HG03159 (cell line): Measurements from ENCODE around the gene PCSK5.

ENCODE experiments used
- ATAC-seq: cut with Tn5 transposase; IDR thresholded peaks from one replicate; pipeline ENCODE4 v1.9.1; 2021; ENCODE audit warnings: mild to moderate bottlenecking, moderate library complexity; ENCODE audit not compliant: unreplicated experiment

PCSK5 gene

DNA sequence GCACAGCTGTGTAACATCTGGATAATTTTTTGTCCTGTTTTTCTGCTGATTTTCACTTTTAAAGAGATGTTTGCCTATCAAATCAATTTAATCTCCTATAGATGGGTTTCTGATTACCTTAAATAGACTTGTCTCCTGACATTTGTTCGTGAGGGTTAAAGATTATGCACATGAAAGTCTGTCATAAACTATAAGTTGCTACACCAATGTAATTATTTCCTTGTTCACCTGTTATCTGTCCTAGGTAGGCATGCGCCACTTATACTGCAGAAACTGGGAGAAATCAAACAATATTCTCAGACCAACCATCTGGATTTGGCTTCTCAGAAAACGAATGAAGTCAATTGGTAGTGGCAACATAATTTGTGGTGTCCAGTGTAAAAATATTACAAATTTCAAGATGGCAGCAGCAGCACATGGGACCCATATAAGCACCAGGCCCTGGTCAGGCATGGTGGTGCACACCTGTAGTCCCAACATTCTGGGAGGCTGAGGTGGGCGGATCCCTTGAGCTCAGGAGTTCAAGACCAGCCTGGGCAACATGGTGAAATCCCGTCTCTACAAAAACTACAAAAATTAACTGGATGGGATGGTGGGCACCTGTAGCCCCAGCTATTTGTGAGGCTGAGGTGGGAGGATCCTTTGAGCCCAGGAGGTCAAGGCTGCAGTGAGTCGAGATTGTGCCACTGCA, 483.5 kb downstream of the PCSK5 start:
- ATAC-seq = no peak

DNA sequence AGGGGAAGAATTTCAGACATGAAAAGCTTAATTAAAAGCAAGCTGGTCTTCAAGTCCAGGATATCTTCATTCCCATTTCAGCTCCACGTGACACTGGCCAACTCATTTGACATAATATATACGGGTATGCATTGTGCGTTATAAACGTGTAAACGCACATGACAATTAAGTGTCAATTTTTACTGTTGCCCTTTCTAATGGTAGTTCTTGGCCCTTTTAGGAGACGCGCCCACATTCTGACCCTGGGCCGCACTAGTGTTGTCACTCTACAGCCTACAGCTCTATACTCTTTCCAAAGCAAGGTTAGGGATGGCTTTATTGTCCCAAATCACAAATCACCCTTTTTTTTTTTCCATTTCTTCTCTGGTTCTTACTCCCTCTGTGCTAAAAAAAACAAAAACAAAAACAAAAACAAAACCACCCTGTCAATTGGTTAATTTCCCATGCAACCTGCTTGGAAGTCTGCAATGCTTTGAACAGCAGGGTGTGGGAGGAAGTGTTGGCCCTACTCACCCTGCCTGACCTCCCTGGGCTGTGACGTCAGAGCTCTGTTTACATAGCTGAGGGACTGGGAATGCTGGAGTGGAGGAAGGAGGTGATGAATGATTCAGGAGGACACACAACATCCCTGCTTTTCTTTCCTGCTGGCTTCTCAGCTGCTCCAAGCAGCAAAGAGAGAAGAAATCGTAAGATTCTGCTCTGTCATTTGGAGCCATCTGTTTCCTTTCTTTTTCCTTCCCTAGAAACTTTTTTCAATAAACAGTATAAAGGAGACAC, 484.5 kb downstream of the PCSK5 start:
- ATAC-seq = no peak

DNA sequence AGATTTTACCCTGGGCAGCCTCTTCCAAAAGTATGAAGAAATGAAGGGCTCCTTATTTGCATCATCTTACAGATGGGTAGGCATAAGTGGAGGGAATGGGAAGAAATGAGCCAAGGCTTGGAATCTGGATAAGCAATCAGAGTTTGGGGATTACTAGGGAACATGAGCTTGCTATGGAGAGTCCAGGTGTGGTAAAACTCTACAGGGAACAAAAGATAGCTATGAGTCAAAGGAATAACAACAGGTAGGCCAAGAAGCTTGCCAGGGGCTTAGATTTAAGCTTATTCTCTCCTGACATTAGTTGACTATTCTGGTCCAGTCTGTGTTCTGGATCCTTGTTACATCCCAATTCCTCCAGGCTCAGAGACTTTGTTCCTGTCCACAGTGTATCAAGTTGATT, 487.3 kb downstream of the PCSK5 start:
- ATAC-seq = no peak

DNA sequence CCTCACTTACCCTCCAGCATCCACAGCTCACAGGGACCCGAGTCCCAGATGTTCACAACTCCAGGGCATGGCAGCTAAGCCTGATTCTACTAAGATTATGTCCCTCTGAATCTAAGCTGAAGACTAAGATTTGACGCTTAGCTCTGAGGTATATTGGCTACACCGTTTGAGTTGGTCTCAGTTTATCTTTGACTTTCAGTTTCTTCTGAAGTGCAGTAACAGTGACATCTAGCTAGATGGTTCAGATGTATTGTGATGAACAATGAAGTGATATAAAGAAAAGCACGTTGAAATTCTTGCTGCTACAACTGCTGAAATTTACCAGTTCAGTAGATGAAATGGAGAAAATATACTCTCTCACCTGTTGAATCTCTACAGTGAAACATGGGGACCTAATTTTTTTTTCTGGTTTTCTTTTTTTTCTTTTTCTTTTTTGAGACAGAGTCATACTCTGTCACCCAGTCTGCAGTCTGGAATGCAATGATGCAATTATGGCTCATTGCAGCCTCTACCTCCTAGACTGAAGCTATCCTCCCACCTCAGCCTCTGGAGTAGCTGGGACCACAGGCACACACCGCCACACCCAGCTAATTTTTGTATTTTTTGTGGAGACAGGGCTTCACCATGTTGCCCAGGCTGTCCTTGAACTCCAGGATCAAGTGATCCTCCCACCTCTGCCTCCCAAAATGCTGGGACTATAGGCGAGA, 488.0 kb downstream of the PCSK5 start:
- ATAC-seq = no peak

DNA sequence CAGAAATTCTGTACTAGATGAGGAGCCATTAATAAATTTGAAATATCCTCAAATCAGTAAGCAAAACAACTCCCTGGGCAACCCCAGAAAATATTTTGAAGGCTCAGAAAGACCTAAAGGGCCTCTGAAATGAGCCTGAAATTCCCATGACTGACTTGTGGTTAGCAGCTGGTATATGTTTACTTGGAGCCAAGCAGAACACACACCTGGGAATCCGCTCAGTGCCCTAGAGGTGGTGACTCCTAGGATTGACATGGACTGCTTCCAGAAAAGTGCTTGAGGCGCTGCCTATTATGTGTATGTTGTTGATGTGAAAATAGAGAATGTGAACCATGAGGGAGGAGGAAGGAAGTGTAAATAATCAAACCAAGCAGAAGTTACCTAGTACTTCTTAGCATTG, 489.0 kb downstream of the PCSK5 start:
- ATAC-seq = no peak

GRCh38 chr9:76390656-76391055, 500.2 kb downstream of the PCSK5 start:
- ATAC-seq = no peak

GRCh38 chr9:76394195-76394959, 503.9 kb downstream of the PCSK5 start, which contains the start of gene RFK:
Gene RFK (minus strand): TSS chr9:76394426. CDS start chr9:76394171, 255 bp downstream.
- peak; percentile 77 for ATAC-seq

- peak; percentile 54 for ATAC-seq
Measured at GRCh38 chr9:76394960-76395252, 504.4 kb downstream of the PCSK5 start.

DNA sequence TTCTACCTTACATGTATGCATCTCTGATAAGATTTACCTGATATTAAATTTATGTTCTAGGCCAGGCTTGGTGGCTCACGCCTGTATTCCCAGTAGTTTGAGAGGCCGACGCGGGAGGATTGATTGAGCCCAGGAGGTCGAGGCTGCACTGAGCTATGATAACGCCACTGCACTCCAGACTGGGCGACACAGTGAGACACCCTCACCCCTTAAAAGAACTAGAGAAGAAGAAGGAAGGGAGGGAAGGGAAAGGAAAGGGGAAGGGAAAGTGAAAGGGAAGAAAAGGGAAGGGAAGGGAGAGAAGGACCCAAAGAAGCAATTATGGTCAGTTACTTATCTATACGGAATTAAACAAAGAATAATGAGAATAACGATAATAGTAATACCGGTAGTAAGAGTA, 504.9 kb downstream of the PCSK5 start:
- ATAC-seq = no peak

DNA sequence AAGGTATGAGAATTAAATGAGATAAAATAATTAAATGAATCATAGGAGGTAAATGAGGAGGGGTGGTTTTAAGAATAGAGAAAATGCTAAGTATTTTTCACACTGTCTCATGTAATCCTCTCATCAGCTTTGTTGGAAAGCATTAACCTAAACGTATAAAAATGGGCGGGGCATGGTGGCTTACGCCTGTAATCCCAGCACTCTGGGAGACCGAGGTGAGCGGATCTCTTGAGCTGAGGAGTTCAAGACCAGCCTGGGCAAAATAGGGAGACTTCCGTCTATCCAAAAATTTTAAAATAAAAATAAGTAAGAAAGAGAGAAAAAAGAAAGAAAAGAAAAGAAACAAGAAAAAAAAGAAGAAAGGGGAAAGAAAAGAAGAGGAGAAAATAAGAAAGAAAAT, 505.7 kb downstream of the PCSK5 start:
- no peak for ATAC-seq

- no peak for ATAC-seq
Measured at GRCh38 chr9:76396597-76396996, 506.1 kb downstream of the PCSK5 start.

DNA sequence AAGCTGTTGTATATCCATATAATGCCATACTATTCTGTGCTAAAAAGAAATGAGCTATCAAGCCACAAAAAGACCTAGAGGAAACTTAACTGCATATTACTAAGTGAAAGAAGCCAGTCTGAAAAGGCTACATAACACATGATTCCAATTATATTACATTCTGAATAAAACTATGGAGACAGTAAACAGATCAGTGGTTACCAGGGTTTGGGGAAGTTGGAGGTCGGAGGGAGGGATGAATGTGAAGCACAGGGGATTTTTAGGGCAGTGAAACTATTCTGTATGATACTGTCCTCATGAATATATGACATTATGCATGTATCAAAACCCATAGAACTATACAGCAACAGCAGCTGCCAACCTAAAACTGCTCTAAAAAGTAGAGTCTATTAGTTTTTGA, 509.4 kb downstream of the PCSK5 start:
- no peak for ATAC-seq

DNA sequence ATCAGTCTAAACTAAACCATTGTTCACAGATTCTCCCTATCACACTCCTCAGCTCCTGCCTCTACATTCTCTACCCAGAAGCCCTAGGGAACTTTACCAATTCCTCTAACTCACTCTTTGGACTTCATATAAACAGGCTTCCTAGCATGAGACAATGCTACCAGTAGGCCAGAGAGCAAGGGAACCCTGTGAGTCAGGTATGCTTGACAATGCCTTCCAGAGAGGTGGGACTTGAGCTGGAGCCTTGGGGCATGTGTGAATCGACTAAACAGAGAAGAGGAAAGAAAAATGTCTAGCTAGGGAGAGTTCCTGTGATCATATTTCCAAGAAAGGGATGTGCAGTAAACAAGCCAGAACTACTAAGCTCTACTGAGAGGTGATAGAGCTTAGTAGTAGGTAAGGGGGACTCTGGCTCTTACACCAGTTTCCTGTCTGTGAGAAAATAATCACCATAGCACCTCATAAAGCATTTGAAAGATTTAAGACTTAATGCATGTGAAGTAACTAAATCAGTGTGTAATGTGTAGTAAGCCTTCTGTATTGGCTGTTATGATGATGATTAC, 510.1 kb downstream of the PCSK5 start:
- ATAC-seq = no peak

- ATAC-seq = no peak
Measured at GRCh38 chr9:76401176-76401575, 510.7 kb downstream of the PCSK5 start.

DNA sequence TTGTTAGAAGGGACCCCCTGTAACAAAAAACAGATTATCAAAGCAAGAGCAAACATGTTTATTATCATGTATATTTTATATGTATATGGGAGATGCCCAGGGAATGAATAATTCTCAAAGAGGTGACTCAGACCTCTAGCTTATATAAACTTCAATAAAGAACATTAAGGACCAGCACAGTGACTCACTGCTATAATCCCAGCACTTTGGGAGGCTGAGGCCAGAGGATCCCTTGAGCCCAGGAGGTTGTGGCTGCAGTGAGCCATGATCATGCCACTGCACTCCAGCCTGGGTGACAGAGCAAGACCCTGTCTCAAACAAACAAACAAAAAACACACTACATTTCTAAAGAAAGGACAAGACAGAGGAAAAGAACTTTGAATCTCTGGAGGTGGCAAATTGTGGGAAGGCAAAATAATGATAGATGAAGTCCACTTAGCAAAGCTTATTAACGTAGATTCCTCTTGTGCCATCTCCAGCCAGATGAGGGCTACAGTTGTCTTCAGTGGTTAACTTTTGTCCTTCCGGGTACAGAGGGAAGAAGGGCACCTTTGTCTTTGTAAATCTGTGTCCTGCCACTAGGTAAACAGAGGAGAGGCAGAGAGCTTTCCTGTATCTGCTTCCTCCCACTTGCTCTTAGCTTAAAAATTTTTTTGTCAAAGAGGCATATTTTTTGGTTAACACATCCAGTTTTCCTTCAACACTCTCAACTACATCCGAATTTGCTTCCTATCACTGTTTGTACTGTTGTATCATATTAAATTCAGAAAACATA, 511.3 kb downstream of the PCSK5 start:
- no peak for ATAC-seq

DNA sequence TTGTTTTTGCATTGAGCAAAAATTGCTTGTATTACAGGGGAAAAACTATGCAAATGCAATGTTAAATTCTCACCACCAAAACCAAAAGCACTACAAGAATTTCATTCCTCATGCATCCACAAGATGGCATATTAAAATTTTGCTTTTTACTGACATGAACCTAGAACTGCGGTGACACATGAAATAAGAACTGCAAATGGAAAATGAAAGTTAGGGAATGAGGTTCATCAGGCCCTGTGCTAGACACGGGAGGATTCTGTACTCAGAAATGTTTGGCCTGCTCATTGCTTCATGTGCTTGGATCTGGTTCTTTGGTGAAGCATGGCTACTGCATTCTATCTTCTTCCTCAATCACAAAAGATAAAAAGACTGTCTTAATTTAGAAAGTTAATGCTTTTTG, 512.9 kb downstream of the PCSK5 start:
- ATAC-seq = peak; percentile 90

DNA sequence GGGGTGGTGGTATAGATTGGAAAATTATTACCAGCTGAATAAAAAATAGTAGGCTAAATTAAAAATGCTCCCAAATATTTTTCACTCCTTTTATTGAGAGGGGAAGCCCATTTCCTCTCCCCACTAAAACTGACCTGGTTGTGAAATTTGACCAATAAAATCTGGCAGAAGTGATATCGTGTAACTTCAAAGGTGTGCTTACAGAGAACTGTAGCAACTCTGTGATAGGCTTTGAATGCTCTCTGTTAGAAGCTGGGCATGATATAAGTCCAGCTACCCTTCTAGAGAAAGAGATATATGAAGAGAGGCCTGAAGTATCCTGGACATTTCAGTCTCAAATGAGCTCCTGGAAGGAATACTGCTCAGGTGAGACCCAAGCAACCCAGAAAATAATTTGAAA, 513.9 kb downstream of the PCSK5 start:
- no peak for ATAC-seq

DNA sequence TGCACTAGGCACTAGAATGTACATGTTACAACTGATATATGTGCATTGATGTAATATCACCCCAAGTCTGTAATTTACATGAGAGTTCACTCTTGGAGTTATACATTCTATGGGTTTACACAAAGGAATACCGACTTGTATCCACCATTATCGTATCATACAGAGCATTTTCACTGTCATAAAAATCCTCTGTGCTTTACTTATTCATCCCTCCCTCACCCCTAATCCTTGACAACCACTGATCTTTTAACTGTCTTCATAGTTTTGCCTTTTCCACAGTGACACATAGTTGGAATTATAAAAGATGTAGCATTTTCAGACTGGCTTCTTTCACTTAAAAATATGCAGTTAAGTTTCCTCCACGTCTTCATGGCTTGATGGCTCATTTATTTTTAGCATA, 514.9 kb downstream of the PCSK5 start:
- no peak for ATAC-seq

GRCh38 chr9:76405868-76406267, 515.4 kb downstream of the PCSK5 start:
- ATAC-seq = no peak
